HFFc6 (cell line): ENCODE measurements around the gene MUSTN1. TPM values are rescaled to one million over a fixed set of nuclear protein-coding genes. Genes with fewer than 3 reads are reported as not detected.

Experiments used
- DNase-seq: peaks from one replicate; pipeline ENCODE4 v3.0.0-alpha.2; 2018
- H3K27ac Mint-ChIP-seq: 2 replicates; pipeline ENCODE4 v1.8.0; 2020; ENCODE audit warnings: mild to moderate bottlenecking, mixed read lengths
- H3K27me3 Mint-ChIP-seq: 2 replicates; pipeline ENCODE4 v1.8.0; 2021; ENCODE audit warnings: mild to moderate bottlenecking, moderate library complexity, mixed read lengths; ENCODE audit not compliant: insufficient read depth
- H3K36me3 Mint-ChIP-seq: 2 replicates; pipeline ENCODE4 v1.8.0; 2021; ENCODE audit warnings: low read depth, mixed read lengths
- H3K4me1 Mint-ChIP-seq: 2 replicates; pipeline ENCODE4 v1.8.0; 2020; ENCODE audit warnings: low read depth, mixed read lengths
- H3K4me3 Mint-ChIP-seq: 2 replicates; pipeline ENCODE4 v1.8.0; 2020; ENCODE audit warnings: mild to moderate bottlenecking, moderate library complexity, mixed read lengths
- H3K9me3 Mint-ChIP-seq: 2 replicates; pipeline ENCODE4 v1.8.0; 2020; ENCODE audit warnings: mild to moderate bottlenecking, mixed read lengths
- CTCF ChIP-seq: fragments of 200-600 bp; sonication (generic); IDR thresholded peaks from 2 replicates; pipeline ENCODE4 v1.5.0; 2021; ENCODE audit warnings: antibody characterized with exemption, mild to moderate bottlenecking
- total RNA-seq, 6 experiments: library from RNA; stranded (reverse); fragmentation: NEBNext Ultra II Directional; extraction: Animal tissue kit (Norgen Biotek cat#: 25700); gene quantifications; 2 replicates in 1 of 6; 3 replicates in 5 of 6; pipeline ENCODE4 v1.2.3, GENCODE V29; 2021

MUSTN1 gene
- total RNA-seq, 6 experiments from 2014 or later = 0.39 TPM; not detected in 5

GRCh38 chr3:52829906-52830463, 4.8 kb downstream of the MUSTN1 start:
- no peak overlapping the region for H3K4me3 Mint-ChIP-seq
- H3K36me3 Mint-ChIP-seq = no peaks in the 10 kb centered on the region
- no peak for TF ChIP-seq CTCF
- no peaks in the 10 kb centered on the region for H3K9me3 Mint-ChIP-seq
- peaks cover 14% of the 10 kb centered on the region for H3K27me3 Mint-ChIP-seq
- no peak overlapping the region for H3K27ac Mint-ChIP-seq
- no peak for DNase-seq
- peaks cover 23% of the 10 kb centered on the region for H3K4me1 Mint-ChIP-seq

GRCh38 chr3:52829482-52829881, 5.3 kb downstream of the MUSTN1 start:
- H3K4me1 Mint-ChIP-seq = peaks cover 22% of the 10 kb centered on the region
- no peak overlapping the region for H3K27ac Mint-ChIP-seq
- no peak for TF ChIP-seq CTCF
- H3K9me3 Mint-ChIP-seq = no peaks in the 10 kb centered on the region
- H3K27me3 Mint-ChIP-seq = peaks cover 14% of the 10 kb centered on the region
- no peak for DNase-seq
- H3K36me3 Mint-ChIP-seq = no peaks in the 10 kb centered on the region
- no peak overlapping the region for H3K4me3 Mint-ChIP-seq

- Mint-ChIP-seq H3K27ac (no peak overlapping the region), H3K27me3 (peaks cover 14% of the 10 kb centered on the region), H3K36me3 (no peaks in the 10 kb centered on the region), H3K9me3 (no peaks in the 10 kb centered on the region), H3K4me1 (peaks cover 22% of the 10 kb centered on the region), H3K4me3 (no peak overlapping the region)
- peak; percentile 33 for TF ChIP-seq CTCF
- no peak for DNase-seq
Observed at GRCh38 chr3:52827866-52828376, 6.9 kb downstream of the MUSTN1 start.

GRCh38 chr3:52827441-52827840, 7.4 kb downstream of the MUSTN1 start:
- Mint-ChIP-seq H3K4me1 (peaks cover 22% of the 10 kb centered on the region), H3K27ac (no peak overlapping the region), H3K36me3 (no peaks in the 10 kb centered on the region), H3K4me3 (no peak overlapping the region), H3K9me3 (no peaks in the 10 kb centered on the region), H3K27me3 (peaks cover 14% of the 10 kb centered on the region)
- DNase-seq = peak; percentile 10
- TF ChIP-seq CTCF = no peak

GRCh38 chr3:52824037-52824436, 10.8 kb downstream of the MUSTN1 start:
- DNase-seq = no peak
- Mint-ChIP-seq H3K27ac (no peak overlapping the region), H3K4me1 (peaks cover 5% of the 10 kb centered on the region), H3K27me3 (peaks cover 13% of the 10 kb centered on the region), H3K4me3 (no peak overlapping the region), H3K9me3 (no peaks in the 10 kb centered on the region), H3K36me3 (no peaks in the 10 kb centered on the region)
- TF ChIP-seq CTCF = no peak

GRCh38 chr3:52822363-52822762, 12.5 kb downstream of the MUSTN1 start:
- peaks cover 11% of the 10 kb centered on the region for H3K27me3 Mint-ChIP-seq
- no peak overlapping the region for H3K27ac Mint-ChIP-seq
- H3K4me1 Mint-ChIP-seq = peaks cover 3% of the 10 kb centered on the region
- H3K4me3 Mint-ChIP-seq = no peak overlapping the region
- TF ChIP-seq CTCF = no peak
- no peak for DNase-seq
- H3K9me3 Mint-ChIP-seq = no peaks in the 10 kb centered on the region
- no peaks in the 10 kb centered on the region for H3K36me3 Mint-ChIP-seq
